Right atrium auricular region (tissue), 2 donors: Measurements from ENCODE around the gene POLE2. TPM values are rescaled to one million over a fixed set of nuclear protein-coding genes. Genes with fewer than 3 reads are reported as not detected.
"Not testable (repeated sequence)": the region's sequence is repeated elsewhere in the genome, so short reads cannot be mapped to it uniquely, and the experiment has no call there.

Experiments
- DNase-seq: peaks from one replicate; pipeline ENCODE4 v3.0.0-alpha.2; 2019; ENCODE audit warnings: low spot score
- H3K27ac ChIP-seq, 2 donors: fragments of 200-600 bp; sonication (generic); 1 replicate in 1 of 2; 2 replicates in 1 of 2; pipeline ENCODE4 v1.5.1; 2016 to 2019
- H3K27me3 ChIP-seq, 2 donors: fragments of 200-600 bp; sonication (generic); one replicate each; pipeline versions ENCODE4 v1.5.1 to v1.6.0; 2017 to 2019
- H3K36me3 ChIP-seq: fragments of 200-600 bp; sonication (generic); one replicate; pipeline ENCODE4 v1.5.1; 2016
- H3K4me1 ChIP-seq, 2 donors: fragments of 200-600 bp; sonication (generic); one replicate each; pipeline versions ENCODE4 v1.5.1 to v1.6.0; 2017 to 2019
- H3K4me3 ChIP-seq, 2 donors: fragments of 200-600 bp; sonication (generic); 1 replicate in 1 of 2; 2 replicates in 1 of 2; pipeline ENCODE4 v1.5.1; 2017 to 2019; ENCODE audit warnings: mild to moderate bottlenecking in 1 of 2, moderate library complexity in 1 of 2
- H3K9me3 ChIP-seq, 2 donors: fragments of 200-600 bp; sonication (generic); one replicate each; pipeline ENCODE4 v1.5.1; 2019
- CTCF ChIP-seq, 2 donors: fragments of 200-600 bp; sonication (generic); IDR thresholded peaks; one replicate each; pipeline ENCODE4 v1.5.1; 2019; ENCODE audit warnings: antibody characterized with exemption in 2 of 2
- total RNA-seq, 2 donors: library from RNA; depleted of rRNA; stranded (reverse); fragments of >200 nt; gene quantifications; one replicate each; pipeline ENCODE4 v1.1.0, GENCODE V29; 2016

Gene POLE2
- total RNA-seq, 2 donors from 2014 or later = 2.3 TPM; not detected in 1

GRCh38 chr14:49673586-49673985 lies 14.4 kb downstream of the POLE2 start:
- no peak for DNase-seq
- H3K4me1 ChIP-seq = no peaks in the 10 kb centered on the region
- no peak for TF ChIP-seq CTCF (IDR thresholded peaks at IDR 0.05)
- no peaks in the 10 kb centered on the region for H3K27me3 ChIP-seq
- no peaks in the 10 kb centered on the region for H3K36me3 ChIP-seq
- H3K4me3 ChIP-seq = no peak overlapping the region
- no peaks in the 10 kb centered on the region for H3K9me3 ChIP-seq
- no peak overlapping the region for H3K27ac ChIP-seq

GRCh38 chr14:49670475-49670874 lies 17.5 kb downstream of the POLE2 start:
- Histone ChIP-seq H3K27ac (no peak overlapping the region), H3K36me3 (no peaks in the 10 kb centered on the region), H3K4me3 (no peak overlapping the region), H3K9me3 (no peaks in the 10 kb centered on the region), H3K27me3 (no peaks in the 10 kb centered on the region), H3K4me1 (no peaks in the 10 kb centered on the region)
- no peak for DNase-seq
- TF ChIP-seq CTCF (IDR thresholded peaks at IDR 0.05) = no peak

GRCh38 chr14:49659526-49660455 lies 28.2 kb downstream of the POLE2 start:
- no peak overlapping the region for H3K4me3 ChIP-seq
- no peaks in the 10 kb centered on the region for H3K36me3 ChIP-seq
- DNase-seq = no peak
- no peaks in the 10 kb centered on the region for H3K4me1 ChIP-seq
- TF ChIP-seq CTCF (IDR thresholded peaks at IDR 0.05) = no peak
- H3K27ac ChIP-seq = no peak overlapping the region
- no peaks in the 10 kb centered on the region for H3K27me3 ChIP-seq
- H3K9me3 ChIP-seq = no peaks in the 10 kb centered on the region

- not testable (repeated sequence) for H3K9me3 ChIP-seq, H3K27me3 ChIP-seq, H3K36me3 ChIP-seq, DNase-seq, H3K4me1 ChIP-seq, H3K4me3 ChIP-seq, H3K27ac ChIP-seq
Measured at GRCh38 chr14:49657500-49657899, 30.5 kb downstream of the POLE2 start.

- DNase-seq = no peak
- no peaks in the 10 kb centered on the region for H3K4me1 ChIP-seq
- no peak overlapping the region for H3K27ac ChIP-seq
- no peaks in the 10 kb centered on the region for H3K27me3 ChIP-seq
- no peak overlapping the region for H3K4me3 ChIP-seq
- no peaks in the 10 kb centered on the region for H3K9me3 ChIP-seq
- no peaks in the 10 kb centered on the region for H3K36me3 ChIP-seq
- no peak for TF ChIP-seq CTCF (IDR thresholded peaks at IDR 0.05)
Measured at GRCh38 chr14:49654511-49654910, 33.5 kb downstream of the POLE2 start.

GRCh38 chr14:49653508-49653907 lies 34.5 kb downstream of the POLE2 start:
- Histone ChIP-seq H3K27ac (no peak overlapping the region), H3K4me3 (no peak overlapping the region), H3K27me3 (no peaks in the 10 kb centered on the region), H3K9me3 (no peaks in the 10 kb centered on the region), H3K4me1 (no peaks in the 10 kb centered on the region), H3K36me3 (no peaks in the 10 kb centered on the region)
- no peak for TF ChIP-seq CTCF (IDR thresholded peaks at IDR 0.05)
- no peak for DNase-seq
